Trophoblast cell (in vitro differentiated cells and primary cell): ENCODE measurements around the gene FURIN. TPM values are rescaled to one million over a fixed set of nuclear protein-coding genes. Genes with fewer than 3 reads are reported as not detected.
A peak's percentile ranks its signal among the peaks of the same experiment; 100 is the strongest.

ENCODE experiments used
- DNase-seq, 2 donors: peaks; one replicate each; pipeline ENCODE4 v3.0.0-alpha.2; 2016
- H2AFZ ChIP-seq: 2 replicates; pipeline ENCODE4 v1.6.1; 2013; ENCODE audit warnings: low read length, moderate library complexity, mild to moderate bottlenecking; ENCODE audit not compliant: insufficient read depth, poor library complexity
- H2AK5ac ChIP-seq: 2 replicates; pipeline ENCODE4 v1.6.1; 2013; ENCODE audit warnings: mild to moderate bottlenecking, low read length
- H2BK120ac ChIP-seq: 2 replicates; pipeline ENCODE4 v1.6.1; 2013; ENCODE audit warnings: low read length, mild to moderate bottlenecking, moderate library complexity; ENCODE audit not compliant: insufficient read depth, poor library complexity
- H2BK12ac ChIP-seq: 2 replicates; pipeline ENCODE4 v1.6.1; 2013; ENCODE audit warnings: mild to moderate bottlenecking, low read length, moderate library complexity
- H2BK5ac ChIP-seq: 2 replicates; pipeline ENCODE4 v1.6.1; 2013; ENCODE audit warnings: low read length, low read depth, moderate library complexity, mild to moderate bottlenecking; ENCODE audit not compliant: poor library complexity
- H3K14ac ChIP-seq: 2 replicates; pipeline ENCODE4 v1.6.1; 2013; ENCODE audit warnings: mild to moderate bottlenecking, low read length
- H3K18ac ChIP-seq: 2 replicates; pipeline ENCODE4 v1.6.1; 2013; ENCODE audit warnings: mild to moderate bottlenecking, low read length
- H3K23ac ChIP-seq: 2 replicates; pipeline ENCODE4 v1.6.1; 2013; ENCODE audit warnings: low read length
- H3K27ac ChIP-seq: 2 replicates; pipeline ENCODE4 v1.5.1; 2013; ENCODE audit warnings: low read depth, mild to moderate bottlenecking, inconsistent platforms, low read length, moderate library complexity
- H3K27me3 ChIP-seq: 2 replicates; pipeline ENCODE4 v1.6.1; 2013; ENCODE audit warnings: inconsistent platforms, mild to moderate bottlenecking, low read length, moderate library complexity; ENCODE audit not compliant: insufficient read depth
- H3K36me3 ChIP-seq, 2 experiments: 1 replicate in 1 of 2; 2 replicates in 1 of 2; pipeline ENCODE4 v1.6.1; 2013; ENCODE audit warnings: low read length in 2 of 2, mild to moderate bottlenecking in 2 of 2, moderate library complexity in 1 of 2; ENCODE audit not compliant: insufficient read depth in 2 of 2, control insufficient read depth in 1 of 2
- H3K4ac ChIP-seq: 2 replicates; pipeline ENCODE4 v1.6.1; 2013; ENCODE audit warnings: low read depth, mild to moderate bottlenecking, low read length, moderate library complexity
- H3K4me1 ChIP-seq, 2 experiments: 1 replicate in 1 of 2; 2 replicates in 1 of 2; pipeline ENCODE4 v1.6.1; 2013; ENCODE audit warnings: low read length in 2 of 2, mild to moderate bottlenecking in 2 of 2, moderate library complexity in 1 of 2; ENCODE audit not compliant: insufficient read depth in 2 of 2, control insufficient read depth in 1 of 2
- H3K4me2 ChIP-seq: 2 replicates; pipeline ENCODE4 v1.6.1; 2013; ENCODE audit warnings: inconsistent platforms, mild to moderate bottlenecking, low read length, moderate library complexity
- H3K4me3 ChIP-seq: 2 replicates; pipeline ENCODE4 v1.5.1; 2013; ENCODE audit warnings: mild to moderate bottlenecking, low read depth, low read length, inconsistent platforms
- H3K79me1 ChIP-seq: one replicate; pipeline ENCODE4 v1.6.1; 2013; ENCODE audit warnings: low read length
- H3K79me2 ChIP-seq: 2 replicates; pipeline ENCODE4 v1.6.1; 2013; ENCODE audit warnings: low read length, mild to moderate bottlenecking; ENCODE audit not compliant: control insufficient read depth, insufficient read depth, poor library complexity
- H3K9ac ChIP-seq: 2 replicates; pipeline ENCODE4 v1.6.1; 2013; ENCODE audit warnings: mild to moderate bottlenecking, low read length
- H3K9me3 ChIP-seq: 2 replicates; pipeline ENCODE4 v1.6.1; 2013; ENCODE audit warnings: low read depth, mild to moderate bottlenecking, control low read depth, inconsistent platforms, low read length; ENCODE audit not compliant: insufficient read depth
- H4K12ac ChIP-seq: 2 replicates; pipeline ENCODE4 v1.6.1; 2013; ENCODE audit warnings: low read depth, mild to moderate bottlenecking, low read length, moderate library complexity
- H4K8ac ChIP-seq: 2 replicates; pipeline ENCODE4 v1.6.1; 2013; ENCODE audit warnings: low read depth, mild to moderate bottlenecking, low read length, moderate library complexity
- H4K91ac ChIP-seq: one replicate; pipeline ENCODE4 v1.6.1; 2013; ENCODE audit warnings: low read depth, mild to moderate bottlenecking, low read length, moderate library complexity
- WGBS: extraction: QIAGEN DNeasy Blood & Tissue Kit; methylation state at CpG from one replicate; pipeline ENCODE4 v1.1.7; 2013; ENCODE audit warnings: missing lambda C conversion rate; ENCODE audit not compliant: insufficient read length, insufficient coverage; ENCODE audit errors: extremely low coverage; 5-methylcytosine and 5-hydroxymethylcytosine counted together
- polyA plus RNA-seq: library from polyadenylated mRNA; stranded (reverse); fragments of 200-250 nt; gene quantifications from 2 replicates; pipeline ENCODE4 v1.2.3, GENCODE V29; 2013

The FURIN gene
- 241 and 261 TPM in 2 replicates for polyA plus RNA-seq

DNA sequence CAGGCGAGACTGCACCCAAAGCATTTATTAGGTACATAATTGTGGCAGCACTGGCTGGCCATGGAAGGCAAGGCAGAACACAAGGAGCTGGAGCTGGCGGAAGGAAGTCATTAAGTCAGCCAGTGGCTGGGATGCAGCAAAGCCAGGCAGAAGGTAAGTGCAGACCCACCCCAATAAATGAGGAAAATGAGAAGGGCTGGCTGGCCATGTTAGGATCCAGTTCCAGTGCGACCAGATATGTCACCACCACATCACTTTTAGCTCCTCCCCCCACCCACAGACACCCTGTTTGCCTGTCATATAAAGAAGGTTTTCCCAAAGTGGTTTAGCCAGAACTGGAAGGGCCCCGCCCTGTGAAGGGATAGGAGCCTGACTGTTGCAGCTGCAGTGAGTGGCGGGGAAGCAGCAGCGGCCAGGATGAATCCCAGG lies at the start of gene FURIN:
Gene FURIN, plus strand, starts transcription at position 328 of the 429 bp plus-strand sequence. CDS start 7,153 bp downstream, outside the sequence.
- H3K79me1 ChIP-seq, result peaks cover 48% of the 10 kb centered on the region
- H3K27me3 ChIP-seq, result no peaks in the 10 kb centered on the region
- H3K27ac ChIP-seq, result peak within 1 kb of the TSS; percentile 92
- peak within 1 kb of the TSS; percentile 5 for H3K9ac ChIP-seq
- H4K91ac ChIP-seq, result peak within 1 kb of the TSS; percentile 87
- H3K4me1 ChIP-seq, result peaks cover 28 to 31% of the 10 kb centered on the region in 2 experiments
- H3K4me2 ChIP-seq, result peak within 1 kb of the TSS; percentile 47
- H3K36me3 ChIP-seq, result no peaks in the 10 kb centered on the region
- peaks cover 2% of the 10 kb centered on the region for H3K9me3 ChIP-seq
- WGBS, result no CpG with 5 or more reads among the region's 6 CpGs
- no peak within 1 kb of the TSS for H3K4me3 ChIP-seq
- H2BK120ac ChIP-seq, result peak within 1 kb of the TSS; percentile 84
- peak within 1 kb of the TSS; percentile 79 for H2BK12ac ChIP-seq
- peak within 1 kb of the TSS; percentile 62 for H4K8ac ChIP-seq
- H2BK5ac ChIP-seq, result peak within 1 kb of the TSS; percentile 94
- H3K18ac ChIP-seq, result peak within 1 kb of the TSS; percentile 35
- H2AFZ ChIP-seq, result no peak within 1 kb of the TSS
- H2AK5ac ChIP-seq, result peak within 1 kb of the TSS; percentile 60
- H3K23ac ChIP-seq, result no peak within 1 kb of the TSS
- H3K14ac ChIP-seq, result peak within 1 kb of the TSS; percentile 61
- DNase-seq, result peak in 1 of 2 donors; percentile 52
- H3K4ac ChIP-seq, result peak within 1 kb of the TSS; percentile 82
- H4K12ac ChIP-seq, result peak within 1 kb of the TSS; percentile 58
- peaks cover 24% of the 10 kb centered on the region for H3K79me2 ChIP-seq

DNA sequence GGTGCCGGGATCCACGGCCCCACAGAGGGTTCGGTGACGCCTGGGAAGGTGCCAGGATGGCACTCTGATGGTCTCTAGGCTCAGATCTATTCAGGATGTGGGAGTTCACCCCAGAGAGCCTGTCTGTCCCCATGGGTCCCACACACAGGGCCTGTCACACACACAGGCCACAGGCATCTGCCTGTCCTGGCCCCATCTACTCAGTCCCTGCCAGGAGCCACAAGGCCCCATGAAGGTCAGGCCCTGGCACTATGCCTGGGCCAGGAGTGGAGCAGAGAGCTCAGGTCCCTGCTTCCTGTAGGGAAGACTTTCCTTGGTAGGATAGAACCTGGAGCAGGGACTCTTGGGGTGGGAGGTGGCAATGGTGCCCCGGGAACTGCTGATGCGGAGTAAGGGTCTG lies 49.0 kb upstream of the FURIN start:
- Histone ChIP-seq H3K4ac (no peak overlapping the region), H3K27ac (no peak overlapping the region), H3K79me2 (no peaks in the 10 kb centered on the region), H3K4me3 (no peak overlapping the region), H4K12ac (no peak overlapping the region), H3K9me3 (no peaks in the 10 kb centered on the region), H3K4me2 (no peak overlapping the region), H3K4me1 (peaks cover 0 to 3% of the 10 kb centered on the region in 2 experiments), H3K27me3 (no peaks in the 10 kb centered on the region), H3K18ac (no peak overlapping the region), H2BK120ac (no peak overlapping the region), H2BK5ac (no peak overlapping the region), H2AK5ac (no peak overlapping the region), H4K8ac (no peak overlapping the region), H3K79me1 (no peaks in the 10 kb centered on the region), H3K23ac (no peak overlapping the region), H3K9ac (no peak overlapping the region), H3K36me3 (peaks cover 2 to 3% of the 10 kb centered on the region in 2 experiments), H2BK12ac (no peak overlapping the region), H3K14ac (no peak overlapping the region), H4K91ac (no peak overlapping the region), H2AFZ (no peak overlapping the region)
- no CpG with 5 or more reads among the region's 6 CpGs for WGBS
- no peak for DNase-seq

DNA sequence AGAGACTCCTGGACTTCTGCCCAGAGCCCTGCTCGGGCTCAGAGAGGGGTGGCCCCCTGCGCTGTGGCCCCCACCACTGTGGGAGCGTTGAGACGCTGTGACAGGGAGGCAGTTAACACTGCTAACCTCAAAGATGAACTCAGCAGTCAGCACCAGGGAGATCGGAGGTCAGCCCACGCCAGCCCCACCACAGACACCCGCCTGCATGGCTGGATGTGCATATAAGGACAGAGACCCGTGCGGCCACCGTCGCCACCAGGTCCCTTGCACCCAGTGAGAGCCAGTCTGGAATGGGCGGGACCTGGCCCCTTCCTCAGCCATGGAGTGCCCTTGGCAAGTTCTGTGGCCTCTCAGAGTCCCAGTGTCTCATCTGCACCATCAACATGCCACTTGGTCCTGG lies 48.5 kb upstream of the FURIN start:
- no peak overlapping the region for H2BK120ac ChIP-seq

DNA sequence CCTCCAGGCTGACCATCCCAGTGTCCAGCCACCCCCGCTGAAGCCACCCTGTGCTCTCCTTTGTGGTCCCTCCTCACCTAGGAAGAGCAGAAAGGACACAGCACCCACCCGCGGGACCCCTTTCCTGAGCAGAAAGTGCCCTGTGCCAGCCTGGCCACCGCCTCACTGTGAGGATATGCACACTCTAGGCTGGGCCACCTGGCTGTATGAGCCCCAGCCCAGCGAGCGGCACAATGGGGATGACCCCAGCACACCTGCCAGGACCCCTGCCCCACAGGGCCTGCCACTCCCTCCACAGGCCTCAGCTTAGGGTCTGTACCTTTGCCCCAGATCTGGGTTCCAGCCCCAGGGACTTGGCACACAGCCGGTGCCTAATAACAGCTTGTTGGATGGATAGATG lies 47.9 kb upstream of the FURIN start:
- no CpG with 5 or more reads among the region's 7 CpGs for WGBS

More for the DNA sequence above, 48.5 kb upstream of the FURIN start:
- no peaks in the 10 kb centered on the region for H3K9me3 ChIP-seq
- no peak overlapping the region for H2BK12ac ChIP-seq
- no peaks in the 10 kb centered on the region for H3K79me2 ChIP-seq
- no peak overlapping the region for H3K14ac ChIP-seq
- H4K8ac ChIP-seq, result no peak overlapping the region
- no peak overlapping the region for H2AK5ac ChIP-seq
- no peak overlapping the region for H3K27ac ChIP-seq
- H2AFZ ChIP-seq, result no peak overlapping the region
- H3K9ac ChIP-seq, result no peak overlapping the region
- H3K18ac ChIP-seq, result no peak overlapping the region
- DNase-seq, result no peak
- WGBS, result no CpG with 5 or more reads among the region's 12 CpGs
- H2BK5ac ChIP-seq, result no peak overlapping the region
- H3K36me3 ChIP-seq, result peaks cover 2% of the 10 kb centered on the region in 2 experiments
- no peak overlapping the region for H3K4ac ChIP-seq
- no peaks in the 10 kb centered on the region for H3K27me3 ChIP-seq
- no peak overlapping the region for H4K91ac ChIP-seq
- peaks cover 0 to 3% of the 10 kb centered on the region in 2 experiments for H3K4me1 ChIP-seq
- no peaks in the 10 kb centered on the region for H3K79me1 ChIP-seq
- H3K23ac ChIP-seq, result no peak overlapping the region
- no peak overlapping the region for H3K4me3 ChIP-seq
- no peak overlapping the region for H4K12ac ChIP-seq
- no peak overlapping the region for H3K4me2 ChIP-seq

More for the DNA sequence above, 47.9 kb upstream of the FURIN start:
- no peak overlapping the region for H3K9ac ChIP-seq
- H2BK5ac ChIP-seq, result no peak overlapping the region
- H3K4me2 ChIP-seq, result no peak overlapping the region
- no peak overlapping the region for H4K8ac ChIP-seq
- no peak overlapping the region for H3K27ac ChIP-seq
- no peak overlapping the region for H3K18ac ChIP-seq
- peaks cover 0 to 2% of the 10 kb centered on the region in 2 experiments for H3K36me3 ChIP-seq
- no peak overlapping the region for H2AK5ac ChIP-seq
- no peak overlapping the region for H2AFZ ChIP-seq
- H4K91ac ChIP-seq, result no peak overlapping the region
- H3K27me3 ChIP-seq, result no peaks in the 10 kb centered on the region
- H2BK12ac ChIP-seq, result no peak overlapping the region
- H3K4ac ChIP-seq, result no peak overlapping the region
- DNase-seq, result no peak
- no peak overlapping the region for H4K12ac ChIP-seq
- H2BK120ac ChIP-seq, result no peak overlapping the region
- no peak overlapping the region for H3K14ac ChIP-seq
- no peaks in the 10 kb centered on the region for H3K79me1 ChIP-seq
- peaks cover 0 to 3% of the 10 kb centered on the region in 2 experiments for H3K4me1 ChIP-seq
- no peaks in the 10 kb centered on the region for H3K9me3 ChIP-seq
- H3K23ac ChIP-seq, result no peak overlapping the region
- no peaks in the 10 kb centered on the region for H3K79me2 ChIP-seq
- no peak overlapping the region for H3K4me3 ChIP-seq
